ENCODE results near the gene SLC35F3. TPM values are rescaled to one million over a fixed set of nuclear protein-coding genes. Genes with fewer than 3 reads are reported as not detected.

SLC35F3 gene
- total RNA-seq, 1 donor: not detected

DNA sequence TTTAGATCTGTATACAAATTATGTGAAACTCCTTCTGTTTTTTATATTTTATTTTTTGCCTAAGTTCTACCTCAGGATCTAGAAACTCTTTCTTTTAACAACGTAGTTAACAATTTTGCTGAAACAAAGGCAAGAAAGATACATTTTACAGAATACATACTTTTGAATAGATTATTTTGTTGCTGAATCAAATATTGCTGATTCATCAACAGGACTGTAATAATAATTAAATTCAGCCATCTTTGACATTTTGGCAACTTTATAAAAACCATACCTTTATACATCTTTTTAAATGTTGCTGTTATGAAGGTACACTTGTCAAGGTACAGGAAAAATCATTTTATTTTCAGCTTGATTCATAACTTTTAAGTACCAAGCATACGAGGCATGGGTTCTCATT is 458.1 kb downstream of the SLC35F3 start:
- H2AFZ ChIP-seq (ENCODE audit: low read length): no peak overlapping the region
- H3K4me1 ChIP-seq (ENCODE audit: insufficient read depth, low read length): no peaks in the 10 kb centered on the region
- DNase-seq (ENCODE audit: insufficient read length, low spot score, missing footprints): no peak
- no peak overlapping the region for H3K4me3 ChIP-seq (ENCODE audit: insufficient read depth, low read length)
- no peaks in the 10 kb centered on the region for H3K79me2 ChIP-seq (ENCODE audit: insufficient read depth, low read length)
- H3K27ac ChIP-seq (ENCODE audit: low read depth, low read length): no peak overlapping the region
- H3K9me3 ChIP-seq (ENCODE audit: low read depth, low read length): no peaks in the 10 kb centered on the region
- H3K27me3 ChIP-seq (ENCODE audit: insufficient read depth, low read length): peaks cover 3% of the 10 kb centered on the region
- H4K20me1 ChIP-seq (ENCODE audit: insufficient read depth, low read length): no peaks in the 10 kb centered on the region
- TF ChIP-seq, protein P1, sequence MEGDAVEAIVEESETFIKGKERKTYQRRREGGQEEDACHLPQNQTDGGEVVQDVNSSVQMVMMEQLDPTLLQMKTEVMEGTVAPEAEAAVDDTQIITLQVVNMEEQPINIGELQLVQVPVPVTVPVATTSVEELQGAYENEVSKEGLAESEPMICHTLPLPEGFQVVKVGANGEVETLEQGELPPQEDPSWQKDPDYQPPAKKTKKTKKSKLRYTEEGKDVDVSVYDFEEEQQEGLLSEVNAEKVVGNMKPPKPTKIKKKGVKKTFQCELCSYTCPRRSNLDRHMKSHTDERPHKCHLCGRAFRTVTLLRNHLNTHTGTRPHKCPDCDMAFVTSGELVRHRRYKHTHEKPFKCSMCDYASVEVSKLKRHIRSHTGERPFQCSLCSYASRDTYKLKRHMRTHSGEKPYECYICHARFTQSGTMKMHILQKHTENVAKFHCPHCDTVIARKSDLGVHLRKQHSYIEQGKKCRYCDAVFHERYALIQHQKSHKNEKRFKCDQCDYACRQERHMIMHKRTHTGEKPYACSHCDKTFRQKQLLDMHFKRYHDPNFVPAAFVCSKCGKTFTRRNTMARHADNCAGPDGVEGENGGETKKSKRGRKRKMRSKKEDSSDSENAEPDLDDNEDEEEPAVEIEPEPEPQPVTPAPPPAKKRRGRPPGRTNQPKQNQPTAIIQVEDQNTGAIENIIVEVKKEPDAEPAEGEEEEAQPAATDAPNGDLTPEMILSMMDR (IDR thresholded peaks at IDR 0.05; ENCODE audit: extremely low read depth, low read depth, low read length): no peak
- no peaks in the 10 kb centered on the region for H3K36me3 ChIP-seq (ENCODE audit: insufficient read depth, low read length)
- no peak overlapping the region for H3K4me2 ChIP-seq (ENCODE audit: insufficient read depth, low read length)

DNA sequence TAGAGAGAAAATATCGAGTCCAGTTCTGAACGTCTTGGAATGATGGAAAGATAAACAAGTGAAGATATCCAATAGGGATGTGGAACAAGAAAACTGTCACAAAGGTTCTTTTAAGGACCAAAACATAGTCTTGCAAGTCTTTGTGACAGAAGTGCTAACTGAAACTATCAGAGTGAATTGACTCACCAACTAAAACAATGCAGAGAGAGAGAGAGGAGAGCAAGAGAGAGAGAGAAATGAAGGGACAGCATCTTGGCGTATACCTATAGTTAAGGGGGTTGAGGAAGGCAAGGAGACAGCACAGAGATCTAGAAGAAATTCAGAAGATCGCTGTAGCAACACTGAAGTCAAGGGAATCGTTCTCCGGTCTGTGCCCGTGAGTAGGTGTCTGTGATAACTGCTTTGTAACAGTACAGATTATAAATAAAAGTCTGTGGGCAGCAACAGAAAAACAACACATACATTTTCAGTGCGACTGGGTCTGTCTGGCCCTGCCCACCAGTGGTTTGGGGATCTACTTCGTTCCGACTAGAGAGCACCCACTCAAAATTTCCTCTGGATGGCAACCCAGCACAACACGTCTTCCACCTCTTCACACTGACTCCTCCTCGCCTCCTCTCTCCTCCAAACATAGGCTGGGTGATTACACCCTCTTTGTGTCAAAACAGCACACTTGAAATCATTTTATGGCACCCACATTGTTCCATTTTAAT is 464.0 kb downstream of the SLC35F3 start:
- H3K9me3 ChIP-seq (ENCODE audit: low read depth, low read length): no peaks in the 10 kb centered on the region
- peak overlapping the region; percentile 33 for H2AFZ ChIP-seq (ENCODE audit: low read length)
- no peak for DNase-seq (ENCODE audit: insufficient read length, low spot score, missing footprints)

DNA sequence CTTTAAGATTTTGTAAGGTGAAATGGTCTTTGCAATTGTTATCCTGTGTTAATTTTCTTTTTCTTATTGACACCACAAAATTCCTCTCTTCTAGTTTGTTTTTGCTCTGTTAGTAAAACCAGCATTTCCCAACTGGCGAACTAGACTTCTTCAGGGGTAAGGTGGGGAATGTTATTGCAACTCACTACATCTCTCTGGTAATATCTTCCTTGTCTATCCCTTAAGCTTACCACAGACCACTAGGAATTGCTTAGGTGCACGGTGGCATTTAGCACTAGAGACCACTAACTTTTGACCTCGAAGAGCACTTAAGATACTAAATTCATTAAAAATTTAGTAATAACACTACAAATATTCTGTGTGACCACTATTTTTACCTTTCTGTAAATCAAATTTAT is 464.6 kb downstream of the SLC35F3 start:
- Histone ChIP-seq H4K20me1 (ENCODE audit: insufficient read depth, low read length) (no peaks in the 10 kb centered on the region), H3K4me3 (ENCODE audit: insufficient read depth, low read length) (no peak overlapping the region), H3K36me3 (ENCODE audit: insufficient read depth, low read length) (no peaks in the 10 kb centered on the region), H3K27me3 (ENCODE audit: insufficient read depth, low read length) (peaks cover 2% of the 10 kb centered on the region), H3K4me2 (ENCODE audit: insufficient read depth, low read length) (no peak overlapping the region), H3K27ac (ENCODE audit: low read depth, low read length) (no peak overlapping the region), H3K4me1 (ENCODE audit: insufficient read depth, low read length) (peaks cover 11% of the 10 kb centered on the region), H3K9me3 (ENCODE audit: low read depth, low read length) (no peaks in the 10 kb centered on the region), H2AFZ (ENCODE audit: low read length) (no peak overlapping the region), H3K79me2 (ENCODE audit: insufficient read depth, low read length) (peaks cover 10% of the 10 kb centered on the region)
- no peak for DNase-seq (ENCODE audit: insufficient read length, low spot score, missing footprints)
- TF ChIP-seq, protein P1 (IDR thresholded peaks at IDR 0.05; ENCODE audit: extremely low read depth, low read depth, low read length): no peak

More for the DNA sequence above, 464.0 kb downstream of the SLC35F3 start:
- TF ChIP-seq, protein P1 (IDR thresholded peaks at IDR 0.05; ENCODE audit: extremely low read depth, low read depth, low read length): no peak
- Histone ChIP-seq H3K4me3 (ENCODE audit: insufficient read depth, low read length) (no peak overlapping the region), H3K79me2 (ENCODE audit: insufficient read depth, low read length) (peaks cover 4% of the 10 kb centered on the region), H4K20me1 (ENCODE audit: insufficient read depth, low read length) (no peaks in the 10 kb centered on the region), H3K36me3 (ENCODE audit: insufficient read depth, low read length) (no peaks in the 10 kb centered on the region), H3K4me2 (ENCODE audit: insufficient read depth, low read length) (no peak overlapping the region), H3K4me1 (ENCODE audit: insufficient read depth, low read length) (peaks cover 8% of the 10 kb centered on the region), H3K27me3 (ENCODE audit: insufficient read depth, low read length) (peaks cover 2% of the 10 kb centered on the region), H3K27ac (ENCODE audit: low read depth, low read length) (no peak overlapping the region)

DNA sequence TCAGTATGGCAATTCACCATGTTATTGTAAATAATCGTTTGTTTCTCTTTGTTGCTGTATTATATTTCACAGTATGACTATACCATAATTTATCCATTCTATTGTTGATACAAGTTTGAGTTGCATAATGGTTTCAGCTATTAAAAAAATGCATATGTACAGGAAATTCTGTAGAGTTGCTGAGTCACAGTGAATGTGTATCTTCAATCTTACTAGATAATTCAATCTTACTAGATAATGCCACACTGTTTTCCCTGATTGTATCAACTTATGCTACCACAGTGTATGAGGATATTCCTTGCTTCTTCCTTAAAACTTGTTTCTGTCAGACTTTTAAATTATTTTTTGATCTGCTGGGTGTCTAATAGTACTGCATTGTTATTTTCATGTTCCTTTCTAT is 465.3 kb downstream of the SLC35F3 start:
- TF ChIP-seq, protein P1 (IDR thresholded peaks at IDR 0.05; ENCODE audit: extremely low read depth, low read depth, low read length): no peak
- Histone ChIP-seq H3K4me3 (ENCODE audit: insufficient read depth, low read length) (no peak overlapping the region), H3K4me2 (ENCODE audit: insufficient read depth, low read length) (peak overlapping the region; percentile 9), H2AFZ (ENCODE audit: low read length) (no peak overlapping the region), H3K27me3 (ENCODE audit: insufficient read depth, low read length) (no peaks in the 10 kb centered on the region), H3K79me2 (ENCODE audit: insufficient read depth, low read length) (peaks cover 17% of the 10 kb centered on the region), H4K20me1 (ENCODE audit: insufficient read depth, low read length) (no peaks in the 10 kb centered on the region), H3K4me1 (ENCODE audit: insufficient read depth, low read length) (peaks cover 18% of the 10 kb centered on the region), H3K36me3 (ENCODE audit: insufficient read depth, low read length) (no peaks in the 10 kb centered on the region), H3K9me3 (ENCODE audit: low read depth, low read length) (no peaks in the 10 kb centered on the region), H3K27ac (ENCODE audit: low read depth, low read length) (no peak overlapping the region)
- no peak for DNase-seq (ENCODE audit: insufficient read length, low spot score, missing footprints)
